GM21423 (cell line): Measurements from ENCODE around the gene AHRR.
"Not testable (repeated sequence)": the region's sequence is repeated elsewhere in the genome, so short reads cannot be mapped to it uniquely, and the experiment has no call there.

Experiments used
- ATAC-seq: cut with Tn5 transposase; IDR thresholded peaks from one replicate; pipeline ENCODE4 v1.9.1; 2021; ENCODE audit warnings: mild to moderate bottlenecking, moderate library complexity; ENCODE audit not compliant: unreplicated experiment

Gene AHRR

GRCh38 chr5:321230-321725 is at the start of gene AHRR:
AHRR (plus strand) TSS chr5:321714; CDS start chr5:343903, 22,189 bp downstream.
- ATAC-seq, result peak; percentile 44

GRCh38 chr5:271828-272167 is 49.7 kb upstream of the AHRR start:
- ATAC-seq, result not testable (repeated sequence)

- not testable (repeated sequence) for ATAC-seq
Measured at GRCh38 chr5:273091-273490, 48.4 kb upstream of the AHRR start.

- not testable (repeated sequence) for ATAC-seq
Measured at GRCh38 chr5:273491-273890, 48.0 kb upstream of the AHRR start.

- ATAC-seq, result not testable (repeated sequence)
Measured at GRCh38 chr5:274346-274745, 47.2 kb upstream of the AHRR start.

GRCh38 chr5:278646-279045 is 42.9 kb upstream of the AHRR start:
- ATAC-seq, result no peak

GRCh38 chr5:279051-279665 is 42.4 kb upstream of the AHRR start:
- not testable (repeated sequence) for ATAC-seq

GRCh38 chr5:285991-286557 is 35.4 kb upstream of the AHRR start:
- ATAC-seq, result no peak

GRCh38 chr5:290200-290599 is 31.3 kb upstream of the AHRR start:
- not testable (repeated sequence) for ATAC-seq

GRCh38 chr5:291345-291744 is 30.2 kb upstream of the AHRR start:
- ATAC-seq, result not testable (repeated sequence)

- not testable (repeated sequence) for ATAC-seq
Measured at GRCh38 chr5:294788-295187, 26.7 kb upstream of the AHRR start.

- not testable (repeated sequence) for ATAC-seq
Measured at GRCh38 chr5:296207-296606, 25.3 kb upstream of the AHRR start.

- ATAC-seq, result not testable (repeated sequence)
Measured at GRCh38 chr5:296954-297353, 24.6 kb upstream of the AHRR start.

GRCh38 chr5:297448-297847 is 24.1 kb upstream of the AHRR start:
- not testable (repeated sequence) for ATAC-seq

- ATAC-seq, result not testable (repeated sequence)
Measured at GRCh38 chr5:297991-298736, 23.4 kb upstream of the AHRR start.

- no peak for ATAC-seq
Measured at GRCh38 chr5:298737-299125, 22.8 kb upstream of the AHRR start.

- not testable (repeated sequence) for ATAC-seq
Measured at GRCh38 chr5:299921-300320, 21.6 kb upstream of the AHRR start.

- ATAC-seq, result not testable (repeated sequence)
Measured at GRCh38 chr5:300691-301435, 20.7 kb upstream of the AHRR start.

- ATAC-seq, result not testable (repeated sequence)
Measured at GRCh38 chr5:302416-302815, 19.1 kb upstream of the AHRR start.

- no peak for ATAC-seq
Measured at GRCh38 chr5:302966-303365, 18.5 kb upstream of the AHRR start.

- not testable (repeated sequence) for ATAC-seq
Measured at GRCh38 chr5:303741-304140, 17.8 kb upstream of the AHRR start.
